ENCODE measurements around the gene ACVR1C. TPM values are rescaled to one million over a fixed set of nuclear protein-coding genes. Genes with fewer than 3 reads are reported as not detected.

Gene ACVR1C
- total RNA-seq, 1 donor from 2014 or later = 0.70 TPM

- intact Hi-C loops (cut with micrococcal nuclease) = no loop called here
Observed at GRCh38 chr2:157500334-157500733, 128.3 kb downstream of the ACVR1C start.

DNA sequence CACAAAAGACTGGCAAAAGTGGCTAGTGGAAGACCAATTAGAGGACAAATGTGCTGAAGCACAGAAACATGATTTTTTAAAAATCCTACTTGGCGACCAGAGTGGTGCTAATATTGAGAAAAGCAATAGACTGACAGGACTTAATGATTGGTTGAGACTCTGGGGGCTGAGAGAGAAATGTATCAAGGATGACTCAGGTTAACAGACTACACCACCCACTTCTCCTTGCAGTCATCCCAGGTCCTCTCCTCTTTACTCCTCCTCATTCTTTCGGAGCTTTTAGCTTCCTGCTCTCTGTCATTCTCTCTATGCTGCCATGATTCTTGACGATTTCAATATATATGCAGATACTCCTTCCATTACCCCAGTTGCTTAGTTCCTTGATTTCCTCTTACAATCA lies 130.2 kb downstream of the ACVR1C start:
- intact Hi-C loops (cut with micrococcal nuclease) = loop anchor here (5.0 to 10.0 kb wide), 3 partner anchors 264 to 1246 kb away; partner anchors contain the start of genes CCDC148 and PKP4

GRCh38 chr2:157497638-157498314 lies 130.9 kb downstream of the ACVR1C start:
- intact Hi-C loops (cut with micrococcal nuclease) = loop anchor here (1.0 to 10.0 kb wide), 8 partner anchors 96 to 1247 kb away; partner anchors contain the start of genes ACVR1C, CCDC148 and PKP4

- intact Hi-C loops (cut with micrococcal nuclease) = loop anchor here (1.0 to 10.0 kb wide), 6 partner anchors 27 to 1253 kb away; partner anchors contain the start of genes ACVR1, CCDC148 and PKP4
Observed at GRCh38 chr2:157492189-157492773, 136.4 kb downstream of the ACVR1C start.

GRCh38 chr2:157489983-157490382 lies 138.7 kb downstream of the ACVR1C start:
- intact Hi-C loops (cut with micrococcal nuclease) = loop anchor here (5.0 to 10.0 kb wide), 3 partner anchors 387 to 1255 kb away; partner anchors contain the start of genes ACVR1, CCDC148 and PKP4

DNA sequence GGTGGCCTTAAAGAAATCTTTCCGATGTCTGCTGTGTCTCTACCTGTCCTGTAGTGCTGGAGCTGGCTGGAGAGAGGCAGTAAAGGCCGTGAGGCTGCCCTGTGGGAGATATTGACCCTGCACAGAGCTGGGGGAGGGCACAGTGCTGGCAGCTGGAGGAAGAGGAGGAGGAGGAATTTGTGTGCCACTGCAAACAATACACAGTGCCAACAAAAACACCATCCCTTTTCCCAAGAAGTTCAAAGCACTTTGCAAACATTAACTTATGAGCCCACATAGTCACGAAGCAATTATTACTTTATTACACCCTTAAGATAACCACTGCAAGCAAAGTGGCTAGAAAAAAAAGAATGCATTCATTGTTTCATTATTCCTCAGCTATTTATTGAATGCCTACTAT lies 139.8 kb downstream of the ACVR1C start:
- intact Hi-C loops (cut with micrococcal nuclease) = no loop called here

DNA sequence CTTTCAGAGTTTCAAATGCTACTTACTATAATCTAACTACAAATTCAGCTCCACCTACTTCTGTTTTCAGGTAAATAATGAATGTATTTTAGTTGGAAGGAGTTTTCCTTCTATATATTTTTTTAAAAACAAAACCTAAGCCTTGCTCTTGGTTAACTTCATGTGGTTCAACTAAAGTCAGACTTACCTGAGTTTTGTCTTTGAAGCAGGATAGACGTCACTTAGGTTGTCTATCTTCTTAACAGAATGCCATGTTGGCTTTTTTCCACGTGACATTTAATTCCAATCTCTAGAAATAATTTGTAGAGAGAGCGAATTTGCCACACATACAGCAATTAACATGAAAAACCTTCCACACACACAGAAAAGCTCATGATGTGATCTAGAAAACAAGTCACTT lies 140.9 kb downstream of the ACVR1C start:
- intact Hi-C loops (cut with micrococcal nuclease) = no loop called here

- intact Hi-C loops (cut with micrococcal nuclease) = no loop called here
Observed at GRCh38 chr2:157487271-157487610, 141.4 kb downstream of the ACVR1C start.

GRCh38 chr2:157486596-157487270 lies 141.9 kb downstream of the ACVR1C start:
- intact Hi-C loops (cut with micrococcal nuclease) = no loop called here

DNA sequence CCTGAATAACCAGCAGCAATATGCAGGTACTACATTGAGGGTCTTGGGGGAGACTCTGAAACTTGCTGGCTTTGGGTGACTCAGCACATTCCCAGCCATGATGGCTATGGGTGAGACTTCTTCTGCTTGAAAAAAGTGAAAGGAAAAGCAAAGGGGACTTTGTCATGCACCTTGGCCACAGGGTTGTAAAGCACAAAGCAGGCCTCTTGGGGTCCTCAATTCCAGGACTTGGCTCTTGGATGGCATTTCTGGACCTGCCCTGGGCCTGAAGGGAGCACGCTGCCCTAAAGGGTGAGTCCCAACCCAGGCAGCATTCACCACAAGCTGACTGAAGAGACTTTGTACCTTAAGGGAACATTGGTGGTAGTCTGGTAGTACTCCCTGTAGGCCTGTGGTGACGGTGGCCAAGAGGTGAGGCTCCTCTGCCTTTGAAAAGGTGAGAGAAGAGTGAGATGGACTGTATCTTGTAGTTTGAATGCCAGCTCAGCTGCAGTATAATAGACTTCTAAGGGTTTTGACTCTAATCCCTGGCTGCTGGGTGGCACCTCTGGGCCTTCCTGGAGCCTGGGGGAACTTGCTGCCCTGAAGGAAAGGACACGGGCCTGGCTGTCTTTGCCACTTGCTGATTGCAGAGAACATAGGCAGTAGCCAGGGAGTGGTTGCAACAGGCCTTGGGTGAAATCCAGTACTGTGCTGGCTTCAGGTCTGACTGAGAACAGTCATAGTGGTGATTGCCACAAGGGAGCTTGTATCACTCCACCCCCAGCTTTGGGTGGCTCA lies 148.3 kb downstream of the ACVR1C start:
- intact Hi-C loops (cut with micrococcal nuclease) = no loop called here

- intact Hi-C loops (cut with micrococcal nuclease) = loop anchor here (5.0 kb wide), 1 partner anchor 77 kb away; no protein-coding TSS in a partner anchor
Observed at GRCh38 chr2:157479081-157480027, 149.3 kb downstream of the ACVR1C start.

DNA sequence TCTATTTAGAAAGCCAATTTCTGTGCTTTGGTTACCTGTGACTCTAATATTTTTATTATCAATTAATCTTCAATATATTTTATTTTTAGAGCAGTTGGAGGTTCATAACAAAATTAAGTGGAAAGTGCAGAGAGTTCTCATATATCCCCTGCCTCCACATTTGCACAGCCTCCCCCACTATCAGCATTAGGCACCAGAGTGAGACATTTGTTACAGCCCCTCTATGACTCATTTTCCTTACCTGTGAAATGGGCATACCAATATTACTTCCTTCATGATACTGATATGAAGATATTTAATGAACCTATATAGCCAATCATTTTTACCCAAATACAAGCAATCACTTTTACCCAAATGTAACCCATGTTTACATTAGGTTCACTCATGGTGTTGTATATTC lies 150.7 kb downstream of the ACVR1C start:
- intact Hi-C loops (cut with micrococcal nuclease) = loop anchor here (1.0 to 5.0 kb wide), 2 partner anchors 9 to 76 kb away; no protein-coding TSS in a partner anchor

DNA sequence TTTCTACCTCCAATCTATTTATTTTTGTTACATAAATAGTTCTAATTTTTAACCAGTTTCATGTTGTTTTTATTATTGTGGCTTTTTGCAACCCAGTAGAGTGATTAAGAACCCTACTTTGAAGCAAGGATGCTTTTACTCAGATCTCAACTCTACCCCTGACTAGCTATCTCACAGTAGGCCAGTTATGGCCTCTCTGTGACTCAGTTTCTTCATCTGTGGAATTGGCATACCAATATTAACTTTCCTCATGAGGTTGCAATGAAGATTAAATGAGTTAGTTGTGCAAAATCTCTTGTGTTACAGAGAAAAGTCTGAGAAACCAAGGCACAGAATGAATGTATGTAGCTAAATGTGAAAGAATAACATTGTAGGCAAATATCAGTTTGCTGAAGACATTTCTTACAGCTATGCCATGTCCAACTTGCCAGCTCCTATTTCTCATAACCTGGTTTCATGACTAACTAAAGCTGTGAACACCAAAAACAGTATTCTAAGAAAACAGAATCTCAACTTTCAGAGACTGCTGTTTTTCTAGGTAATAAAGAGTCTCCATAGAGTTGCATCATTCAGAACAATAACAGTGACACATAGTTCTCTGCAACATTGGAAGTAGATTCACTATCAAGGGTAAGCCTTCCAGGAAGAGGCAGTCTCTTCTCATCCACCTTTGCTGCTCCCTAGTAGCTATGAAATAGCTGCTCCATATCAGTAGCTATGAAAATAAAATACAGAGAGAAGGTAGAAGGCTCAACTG lies 151.5 kb downstream of the ACVR1C start:
- intact Hi-C loops (cut with micrococcal nuclease) = loop anchor here (1.0 to 5.0 kb wide), 2 partner anchors 8 to 75 kb away; no protein-coding TSS in a partner anchor

Other genes with a start within 250 kb of the ACVR1C start
- 195 and 203 TPM in 2 replicates for gene CYTIP, start 184.8 kb downstream of the ACVR1C start, total RNA-seq
- gene ACVR1, start 247.5 kb upstream of the ACVR1C start, total RNA-seq = 22.7 and 29.5 TPM in 2 replicates

Data from T-helper 2 cell treated with Interferon-gamma antibody and Interleukin-4, amounts not matched to agents 100 ng/mL and 5 ng/mL, for 36 hours (primary cell).